Peyer's patch (tissue), 4 donors: ENCODE measurements around the gene EDA. TPM values are rescaled to one million over a fixed set of nuclear protein-coding genes. Genes with fewer than 3 reads are reported as not detected.

Experiments
- DNase-seq, 3 donors: peaks; one replicate each; pipeline ENCODE4 v3.0.0-alpha.2; 2017 to 2019
- H3K27ac ChIP-seq, 4 donors: fragments of 200-600 bp; sonication (generic); one replicate each; pipeline ENCODE4 v1.5.1; 2016 to 2019
- H3K27me3 ChIP-seq, 2 donors: fragments of 200-600 bp; sonication (generic); one replicate each; pipeline ENCODE4 v1.5.1; 2019
- H3K36me3 ChIP-seq, 3 donors: fragments of 200-600 bp; sonication (generic); one replicate each; pipeline ENCODE4 v1.5.1; 2016 to 2019
- H3K4me1 ChIP-seq, 4 donors: fragments of 200-600 bp; sonication (generic); one replicate each; pipeline ENCODE4 v1.5.1; 2016 to 2019
- H3K4me3 ChIP-seq, 4 donors: fragments of 200-600 bp; sonication (generic); 1 replicate in 3 of 4; 2 replicates in 1 of 4; pipeline ENCODE4 v1.5.1; 2016 to 2019; ENCODE audit warnings: mild to moderate bottlenecking in 1 of 4
- H3K9me3 ChIP-seq, 4 donors: fragments of 200-600 bp; sonication (generic); one replicate each; pipeline ENCODE4 v1.5.1; 2016 to 2019; ENCODE audit warnings: mild to moderate bottlenecking in 1 of 4
- POLR2A ChIP-seq, 2 donors: fragments of 450-650 bp; IDR thresholded peaks; one replicate each; pipeline ENCODE4 v1.5.1; 2017; ENCODE audit warnings: antibody characterized with exemption in 2 of 2, mild to moderate bottlenecking in 2 of 2, moderate library complexity in 2 of 2
- total RNA-seq, 4 donors: library from RNA; depleted of rRNA; stranded (reverse); fragments of >200 nt; gene quantifications; one replicate each; pipeline ENCODE4 v1.1.0, GENCODE V29; 2016
- TF ChIP-seq, protein P1 (sequence below), 6 experiments: fragments of 450-650 bp in 4 of 6; fragments of 200-600 bp in 2 of 6; sonication (generic) in 1 of 6; IDR thresholded peaks; one replicate each; pipeline ENCODE4 v1.5.1; 2017 to 2019; ENCODE audit warnings: antibody characterized with exemption in 6 of 6, mild to moderate bottlenecking in 3 of 6, moderate library complexity in 1 of 6

Gene EDA
- total RNA-seq, 4 donors from 2014 or later: 0.18 to 1.3 (median 1.0) TPM; not detected in 1

DNA sequence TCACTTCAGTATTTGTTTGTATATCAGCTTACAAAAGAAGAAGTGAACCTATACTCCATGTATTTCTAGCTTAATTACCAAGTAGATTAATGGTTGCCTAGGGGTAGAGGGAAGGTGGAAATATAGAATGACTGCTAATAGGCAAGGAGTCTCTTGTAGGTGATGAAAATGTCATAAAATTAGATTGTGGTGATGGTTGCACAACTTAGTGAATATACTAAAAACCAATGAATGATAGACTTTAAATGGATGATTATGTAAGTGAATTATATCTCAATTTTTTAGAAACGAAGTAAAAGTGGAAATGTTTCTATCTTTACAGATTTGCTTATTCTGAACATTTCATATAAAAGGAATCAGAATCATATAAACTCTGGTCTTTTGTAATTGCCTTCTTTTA lies 268.3 kb downstream of the EDA start:
- H3K36me3 ChIP-seq: no peaks in the 10 kb centered on the region
- H3K27ac ChIP-seq: no peak overlapping the region
- H3K4me3 ChIP-seq: no peak overlapping the region
- no peak for DNase-seq
- no peaks in the 10 kb centered on the region for H3K9me3 ChIP-seq
- no peaks in the 10 kb centered on the region for H3K4me1 ChIP-seq
- TF ChIP-seq, protein P1, sequence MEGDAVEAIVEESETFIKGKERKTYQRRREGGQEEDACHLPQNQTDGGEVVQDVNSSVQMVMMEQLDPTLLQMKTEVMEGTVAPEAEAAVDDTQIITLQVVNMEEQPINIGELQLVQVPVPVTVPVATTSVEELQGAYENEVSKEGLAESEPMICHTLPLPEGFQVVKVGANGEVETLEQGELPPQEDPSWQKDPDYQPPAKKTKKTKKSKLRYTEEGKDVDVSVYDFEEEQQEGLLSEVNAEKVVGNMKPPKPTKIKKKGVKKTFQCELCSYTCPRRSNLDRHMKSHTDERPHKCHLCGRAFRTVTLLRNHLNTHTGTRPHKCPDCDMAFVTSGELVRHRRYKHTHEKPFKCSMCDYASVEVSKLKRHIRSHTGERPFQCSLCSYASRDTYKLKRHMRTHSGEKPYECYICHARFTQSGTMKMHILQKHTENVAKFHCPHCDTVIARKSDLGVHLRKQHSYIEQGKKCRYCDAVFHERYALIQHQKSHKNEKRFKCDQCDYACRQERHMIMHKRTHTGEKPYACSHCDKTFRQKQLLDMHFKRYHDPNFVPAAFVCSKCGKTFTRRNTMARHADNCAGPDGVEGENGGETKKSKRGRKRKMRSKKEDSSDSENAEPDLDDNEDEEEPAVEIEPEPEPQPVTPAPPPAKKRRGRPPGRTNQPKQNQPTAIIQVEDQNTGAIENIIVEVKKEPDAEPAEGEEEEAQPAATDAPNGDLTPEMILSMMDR (IDR thresholded peaks at IDR 0.05): no peak
- TF ChIP-seq POLR2A (IDR thresholded peaks at IDR 0.05): no peak
- H3K27me3 ChIP-seq: no peaks in the 10 kb centered on the region

DNA sequence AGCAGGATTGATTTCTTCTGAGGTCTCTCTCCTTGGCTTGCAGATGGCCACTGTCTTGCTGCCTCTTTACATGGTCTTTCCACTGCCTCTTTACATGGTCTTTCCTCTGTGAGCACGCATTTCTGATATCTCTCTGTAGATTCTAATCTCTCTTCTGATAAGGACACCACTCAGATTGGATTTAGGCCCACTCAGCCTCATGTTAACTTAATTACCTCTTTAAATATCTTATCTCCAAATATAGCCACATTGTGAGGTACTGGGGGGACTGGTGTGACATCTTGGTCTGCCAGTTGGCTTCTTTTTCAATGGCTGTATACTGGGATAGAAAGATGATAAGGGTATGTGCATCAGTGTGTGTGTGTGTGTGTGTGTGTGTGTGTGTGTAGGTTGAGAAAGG lies 280.1 kb downstream of the EDA start:
- Histone ChIP-seq H3K27ac (no peak overlapping the region), H3K27me3 (no peaks in the 10 kb centered on the region), H3K4me1 (no peaks in the 10 kb centered on the region), H3K9me3 (no peaks in the 10 kb centered on the region), H3K36me3 (no peaks in the 10 kb centered on the region), H3K4me3 (no peak overlapping the region)
- DNase-seq: no peak
- TF ChIP-seq POLR2A (IDR thresholded peaks at IDR 0.05): no peak
- TF ChIP-seq, protein P1 (IDR thresholded peaks at IDR 0.05): no peak

GRCh38 chrX:69900491-69900890 lies 284.6 kb downstream of the EDA start:
- no peak for DNase-seq
- TF ChIP-seq POLR2A (IDR thresholded peaks at IDR 0.05): no peak
- TF ChIP-seq, protein P1 (IDR thresholded peaks at IDR 0.05): no peak

GRCh38 chrX:69906447-69906846 lies 290.5 kb downstream of the EDA start:
- no peak overlapping the region for H3K4me3 ChIP-seq
- H3K4me1 ChIP-seq: no peaks in the 10 kb centered on the region
- no peaks in the 10 kb centered on the region for H3K27me3 ChIP-seq
- H3K36me3 ChIP-seq: no peaks in the 10 kb centered on the region
- TF ChIP-seq, protein P1 (IDR thresholded peaks at IDR 0.05): no peak
- no peak for TF ChIP-seq POLR2A (IDR thresholded peaks at IDR 0.05)
- H3K9me3 ChIP-seq: no peaks in the 10 kb centered on the region
- no peak overlapping the region for H3K27ac ChIP-seq
- no peak for DNase-seq

More at GRCh38 chrX:69900491-69900890, 284.6 kb downstream of the EDA start:
- no peaks in the 10 kb centered on the region for H3K9me3 ChIP-seq
- no peaks in the 10 kb centered on the region for H3K4me1 ChIP-seq
- H3K27ac ChIP-seq: no peak overlapping the region
- H3K4me3 ChIP-seq: no peak overlapping the region
- H3K36me3 ChIP-seq: no peaks in the 10 kb centered on the region
- H3K27me3 ChIP-seq: no peaks in the 10 kb centered on the region

- H3K4me3 ChIP-seq: no peak overlapping the region
- H3K36me3 ChIP-seq: no peaks in the 10 kb centered on the region
- H3K27me3 ChIP-seq: no peaks in the 10 kb centered on the region
- H3K9me3 ChIP-seq: no peaks in the 10 kb centered on the region
- no peaks in the 10 kb centered on the region for H3K4me1 ChIP-seq
- TF ChIP-seq, protein P1 (IDR thresholded peaks at IDR 0.05): no peak
- TF ChIP-seq POLR2A (IDR thresholded peaks at IDR 0.05): no peak
- no peak for DNase-seq
- no peak overlapping the region for H3K27ac ChIP-seq
Measured at GRCh38 chrX:69914781-69915180, 298.9 kb downstream of the EDA start.

DNA sequence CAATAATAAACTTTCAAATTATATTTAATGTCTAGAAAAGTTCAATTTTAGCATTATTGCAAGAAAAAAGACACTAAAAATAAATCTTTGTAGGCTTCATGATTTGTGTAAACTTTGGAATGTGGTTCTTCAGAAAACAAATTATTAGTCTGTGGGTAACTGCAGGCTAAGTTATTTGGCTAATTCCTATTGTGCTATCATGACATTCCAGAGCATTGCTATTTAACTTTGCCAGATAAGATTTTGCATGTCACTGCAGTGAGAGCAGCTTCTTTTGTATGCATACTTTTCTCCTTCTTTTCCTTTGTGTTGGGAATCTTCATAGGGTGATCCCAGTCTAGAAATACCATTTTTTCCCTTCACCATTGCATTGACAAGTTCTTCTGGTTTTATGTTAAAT lies 303.8 kb downstream of the EDA start:
- Histone ChIP-seq H3K27me3 (no peaks in the 10 kb centered on the region), H3K4me1 (no peaks in the 10 kb centered on the region), H3K4me3 (no peak overlapping the region), H3K27ac (no peak overlapping the region), H3K36me3 (no peaks in the 10 kb centered on the region), H3K9me3 (no peaks in the 10 kb centered on the region)
- TF ChIP-seq, protein P1 (IDR thresholded peaks at IDR 0.05): no peak
- TF ChIP-seq POLR2A (IDR thresholded peaks at IDR 0.05): no peak
- DNase-seq: no peak
